Measurements from ENCODE around the gene ZNF419. TPM values are rescaled to one million over a fixed set of nuclear protein-coding genes. Genes with fewer than 3 reads are reported as not detected.

Gene ZNF419
- total and polyA plus RNA-seq, 2 of the 4 experiments (the other 2 are of a cell fraction) = 6.4 to 20.3 TPM

Small RNA genes within 50 kb of the gene (microRNA-seq; reads per million reads assigned to microRNA genes)
- not detected for gene VN1R107P (ENCODE audit: insufficient read depth, insufficient read length)

Small RNA genes within 50 kb of the gene (small RNA-seq; reads per million reads assigned to genes)
- 0 reads per million in 5 experiments for gene VN1R107P

Other genes starting within 250 kb of the ZNF419 start
- 26.1 and 32.3 TPM in 2 replicates for gene ZNF805, start 247.1 kb upstream of the ZNF419 start, total RNA-seq (2012; rRNA removed)
- 2.4 and 3.0 TPM in 2 replicates for gene ZNF805, start 247.1 kb upstream of the ZNF419 start, polyA plus RNA-seq (2012; rRNA removed)
- 41.9 and 55.2 TPM in 2 replicates for gene ZNF460, start 207.3 kb upstream of the ZNF419 start, total RNA-seq (2012; rRNA removed)
- gene ZNF460, start 207.3 kb upstream of the ZNF419 start, polyA plus RNA-seq (2012; rRNA removed) = 3.2 and 3.6 TPM in 2 replicates
- gene ZNF543, start 167.3 kb upstream of the ZNF419 start, total RNA-seq (2012; rRNA removed) = 8.3 and 9.0 TPM in 2 replicates
- 0.92 and 1.8 TPM in 2 replicates for gene ZNF543, start 167.3 kb upstream of the ZNF419 start, polyA plus RNA-seq (2012; rRNA removed)
- 11.9 and 16.1 TPM in 2 replicates for gene ZNF304, start 136.5 kb upstream of the ZNF419 start, total RNA-seq (2012; rRNA removed)
- gene ZNF304, start 136.5 kb upstream of the ZNF419 start, polyA plus RNA-seq (2012; rRNA removed) = 2.9 and 3.9 TPM in 2 replicates
- 14.4 and 20.4 TPM in 2 replicates for gene TRAPPC2B, start 124.2 kb upstream of the ZNF419 start, total RNA-seq (2012; rRNA removed)
- gene TRAPPC2B, start 124.2 kb upstream of the ZNF419 start, polyA plus RNA-seq (2012; rRNA removed) = 11.0 and 14.9 TPM in 2 replicates
- 4.4 and 5.6 TPM in 2 replicates for gene ZNF547, start 124.2 kb upstream of the ZNF419 start, total RNA-seq (2012; rRNA removed)
- gene ZNF547, start 124.2 kb upstream of the ZNF419 start, polyA plus RNA-seq (2012; rRNA removed) = 1.4 and 2.1 TPM in 2 replicates
- 23.9 and 24.2 TPM in 2 replicates for gene ZNF548, start 97.9 kb upstream of the ZNF419 start, total RNA-seq (2012; rRNA removed)
- gene ZNF548, start 97.9 kb upstream of the ZNF419 start, polyA plus RNA-seq (2012; rRNA removed) = 6.9 and 7.5 TPM in 2 replicates
- 11.7 and 17.4 TPM in 2 replicates for gene ZNF17, start 76.6 kb upstream of the ZNF419 start, total RNA-seq (2012; rRNA removed)
- gene ZNF17, start 76.6 kb upstream of the ZNF419 start, polyA plus RNA-seq (2012; rRNA removed) = 3.6 and 4.3 TPM in 2 replicates
- 8.1 and 9.9 TPM in 2 replicates for gene ZNF749, start 52.4 kb upstream of the ZNF419 start, total RNA-seq (2012; rRNA removed)
- gene ZNF749, start 52.4 kb upstream of the ZNF419 start, polyA plus RNA-seq (2012; rRNA removed) = 7.0 and 7.9 TPM in 2 replicates
- gene VN1R1, start 30.6 kb upstream of the ZNF419 start, total RNA-seq (2012; rRNA removed) = 0.36 and 0.56 TPM in 2 replicates
- 0.14 and 0.32 TPM in 2 replicates for gene VN1R1, start 30.6 kb upstream of the ZNF419 start, polyA plus RNA-seq (2012; rRNA removed)
- 25.6 and 33.0 TPM in 2 replicates for gene ZNF772, start 10.2 kb upstream of the ZNF419 start, total RNA-seq (2012; rRNA removed)
- 2.9 and 4.6 TPM in 2 replicates for gene ZNF772, start 10.2 kb upstream of the ZNF419 start, polyA plus RNA-seq (2012; rRNA removed)
- gene ZNF773, start 12.2 kb downstream of the ZNF419 start, total RNA-seq (2012; rRNA removed) = 11.9 and 13.3 TPM in 2 replicates
- 4.3 and 5.5 TPM in 2 replicates for gene ZNF773, start 12.2 kb downstream of the ZNF419 start, polyA plus RNA-seq (2012; rRNA removed)
- 6.9 and 8.6 TPM in 2 replicates for gene ZNF549, start 39.6 kb downstream of the ZNF419 start, total RNA-seq (2012; rRNA removed)
- 2.1 and 2.4 TPM in 2 replicates for gene ZNF549, start 39.6 kb downstream of the ZNF419 start, polyA plus RNA-seq (2012; rRNA removed)
- 6.9 and 12.5 TPM in 2 replicates for gene ZNF550, start 72.1 kb downstream of the ZNF419 start, total RNA-seq (2012; rRNA removed)
- gene ZNF550, start 72.1 kb downstream of the ZNF419 start, polyA plus RNA-seq (2012; rRNA removed) = 4.2 and 5.7 TPM in 2 replicates
- 6.1 and 8.1 TPM in 2 replicates for gene ZNF416, start 91.2 kb downstream of the ZNF419 start, total RNA-seq (2012; rRNA removed)
- gene ZNF416, start 91.2 kb downstream of the ZNF419 start, polyA plus RNA-seq (2012; rRNA removed) = 2.3 and 2.6 TPM in 2 replicates
- gene ZIK1, start 96.4 kb downstream of the ZNF419 start, total RNA-seq (2012; rRNA removed) = 9.2 and 11.8 TPM in 2 replicates
- 3.5 and 4.1 TPM in 2 replicates for gene ZIK1, start 96.4 kb downstream of the ZNF419 start, polyA plus RNA-seq (2012; rRNA removed)
- gene ZNF530, start 112.1 kb downstream of the ZNF419 start, total RNA-seq (2012; rRNA removed) = 4.4 and 6.6 TPM in 2 replicates
- gene ZNF530, start 112.1 kb downstream of the ZNF419 start, polyA plus RNA-seq (2012; rRNA removed) = 2.9 and 3.0 TPM in 2 replicates
- 31.0 and 31.1 TPM in 2 replicates for gene ZNF134, start 126.5 kb downstream of the ZNF419 start, total RNA-seq (2012; rRNA removed)
- gene ZNF134, start 126.5 kb downstream of the ZNF419 start, polyA plus RNA-seq (2012; rRNA removed) = 6.0 and 6.2 TPM in 2 replicates
- 9.2 and 13.1 TPM in 2 replicates for gene ZNF211, start 145.4 kb downstream of the ZNF419 start, total RNA-seq (2012; rRNA removed)
- gene ZNF211, start 145.4 kb downstream of the ZNF419 start, polyA plus RNA-seq (2012; rRNA removed) = 6.5 and 8.7 TPM in 2 replicates
- not detected in 2 replicates for gene ZSCAN4, start 181.2 kb downstream of the ZNF419 start, total RNA-seq (2012; rRNA removed)
- not detected in 2 replicates for gene ZSCAN4, start 181.2 kb downstream of the ZNF419 start, polyA plus RNA-seq (2012; rRNA removed)
- gene ZNF551, start 194.2 kb downstream of the ZNF419 start, total RNA-seq (2012; rRNA removed) = 13.9 and 14.7 TPM in 2 replicates
- gene ZNF551, start 194.2 kb downstream of the ZNF419 start, polyA plus RNA-seq (2012; rRNA removed) = 2.6 and 3.3 TPM in 2 replicates
- 1.9 and 2.9 TPM in 2 replicates for gene ZNF154, start 221.5 kb downstream of the ZNF419 start, total RNA-seq (2012; rRNA removed)
- 1.5 and 2.2 TPM in 2 replicates for gene ZNF154, start 221.5 kb downstream of the ZNF419 start, polyA plus RNA-seq (2012; rRNA removed)
- gene ZNF671, start 239.9 kb downstream of the ZNF419 start, total RNA-seq (2012; rRNA removed) = 13.3 and 14.9 TPM in 2 replicates
- gene ZNF671, start 239.9 kb downstream of the ZNF419 start, polyA plus RNA-seq (2012; rRNA removed) = 3.1 and 4.1 TPM in 2 replicates

Measured in IMR-90 (cell line).